Stimulated activated CD4-positive, alpha-beta T cell treated with anti-CD3 and anti-CD28 coated beads, TNF-alpha, amount 100 ng/mL, for 24 hours (primary cell): ENCODE measurements around the gene TEAD3.

ENCODE experiments used
- DNase-seq, 3 experiments: peaks; one replicate each; pipeline ENCODE4 v3.0.0-alpha.2; 2020; ENCODE audit warnings: low read depth in 3 of 3

The TEAD3 gene

DNA sequence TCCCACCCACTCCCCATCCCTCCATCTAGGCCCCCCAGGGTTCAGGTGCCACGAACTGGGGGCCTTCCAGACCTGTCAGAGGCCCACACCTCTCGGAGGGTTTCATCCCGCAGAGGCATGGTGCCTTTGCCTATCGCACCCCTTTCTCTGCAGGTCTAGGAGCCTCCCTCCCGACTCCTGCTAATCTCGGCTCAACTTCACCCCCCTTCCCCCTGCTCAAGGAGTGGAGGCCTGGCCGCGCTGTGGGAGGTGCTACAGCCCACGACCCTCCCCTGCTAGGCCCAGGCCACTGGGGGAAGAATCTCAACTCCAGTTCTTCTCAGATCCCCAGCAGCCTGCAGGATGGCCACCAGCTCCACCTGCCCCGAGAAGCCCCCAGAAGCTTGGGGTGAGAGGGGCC is 15.9 kb upstream of the TEAD3 start, which contains the start of gene TULP1:
TULP1 (minus strand) TSS at position 157 of the 400 bp plus-strand sequence; CDS start at position 119, 38 bp downstream.
- no peak for DNase-seq

DNA sequence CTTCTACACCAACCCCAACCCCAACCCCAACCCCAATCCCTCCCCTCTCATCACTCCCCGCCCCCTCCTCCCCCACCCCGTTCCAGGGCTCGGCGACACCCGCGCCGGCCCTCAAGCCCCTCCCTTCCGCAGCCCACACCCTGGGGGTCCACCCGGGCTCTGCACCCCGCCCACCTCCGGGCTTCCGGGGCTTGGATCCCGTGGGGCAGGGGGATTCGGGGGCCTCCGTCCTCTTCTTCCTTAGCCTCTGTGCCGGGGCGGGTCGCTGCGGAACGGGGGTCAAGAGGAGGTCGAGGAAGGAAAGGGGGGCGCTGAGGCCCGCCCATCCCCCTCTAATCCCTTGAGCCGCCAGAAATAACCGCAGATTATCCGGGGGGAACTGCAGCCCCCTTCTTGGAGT is 15.1 kb upstream of the TEAD3 start:
- no peak for DNase-seq

DNA sequence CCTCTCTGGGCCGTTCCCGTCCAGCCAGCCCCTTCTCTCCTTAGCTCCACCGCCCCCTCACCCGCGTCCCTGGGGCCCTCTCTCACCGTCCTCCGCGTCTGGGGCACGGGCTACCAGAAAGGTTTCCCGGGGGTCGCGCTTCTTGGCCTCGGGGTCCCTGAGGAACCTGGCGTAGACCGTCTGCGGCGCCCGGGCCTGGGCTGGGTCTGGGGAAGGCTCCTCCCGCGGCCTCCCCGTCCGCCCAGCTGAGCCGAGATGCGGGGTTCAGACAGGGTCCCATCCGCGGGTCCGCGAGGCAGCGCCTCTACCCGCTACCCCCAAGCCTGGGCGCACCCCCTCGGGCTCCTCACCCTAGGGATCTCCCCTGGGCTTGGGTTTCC is 14.7 kb upstream of the TEAD3 start:
- DNase-seq = no peak

DNA sequence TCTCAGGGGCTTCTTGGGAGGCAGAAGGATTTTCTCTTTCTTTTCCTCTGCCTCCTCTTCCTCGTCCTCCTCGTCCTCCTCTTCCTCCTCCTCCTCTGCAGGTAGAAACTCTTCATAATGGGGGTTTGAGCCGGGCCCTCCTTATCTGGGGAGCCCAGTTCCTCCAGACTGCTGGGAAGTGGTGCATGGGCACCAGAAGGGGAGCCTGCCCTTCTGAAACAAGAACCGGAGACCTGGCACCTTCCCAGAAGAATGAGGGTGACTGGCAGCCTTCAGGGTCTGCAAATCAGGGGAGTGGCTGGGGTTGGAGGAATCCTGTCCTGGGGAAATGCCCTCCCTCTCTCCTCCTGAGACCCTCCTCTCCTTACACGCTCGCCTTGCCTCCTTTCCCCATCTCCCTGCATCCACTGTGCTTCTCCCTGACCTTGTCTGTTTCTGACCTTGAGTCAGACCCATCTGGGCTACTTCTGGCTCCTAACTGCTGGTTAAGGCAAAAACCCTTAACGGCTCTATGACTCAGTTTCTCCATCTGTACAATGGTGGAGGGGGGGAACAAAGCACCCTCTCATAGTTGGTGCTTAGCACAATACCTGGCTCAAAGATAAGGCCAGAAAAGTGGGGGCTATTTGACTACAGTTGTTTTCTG is 14.2 kb upstream of the TEAD3 start:
- DNase-seq = no peak

DNA sequence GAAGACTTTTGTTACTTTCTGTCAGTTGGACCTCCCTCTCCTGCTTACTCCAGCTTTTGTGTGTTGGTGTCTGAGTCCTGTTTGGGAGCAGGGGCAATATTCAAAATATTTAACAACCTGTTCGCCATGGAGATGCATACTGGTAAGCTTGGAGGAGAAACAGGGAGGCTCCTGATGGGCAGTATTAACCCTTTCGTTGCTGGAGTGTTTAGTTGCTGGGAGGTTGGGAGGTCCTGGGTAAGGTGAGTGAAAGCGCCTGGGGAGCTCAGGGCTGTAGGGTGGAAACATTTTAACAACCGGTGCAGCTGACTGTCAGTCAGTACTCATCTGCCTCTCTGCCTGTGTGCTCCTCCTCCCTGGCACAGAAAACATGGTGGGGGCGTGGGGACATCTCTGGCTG is 11.7 kb upstream of the TEAD3 start:
- DNase-seq = no peak

DNA sequence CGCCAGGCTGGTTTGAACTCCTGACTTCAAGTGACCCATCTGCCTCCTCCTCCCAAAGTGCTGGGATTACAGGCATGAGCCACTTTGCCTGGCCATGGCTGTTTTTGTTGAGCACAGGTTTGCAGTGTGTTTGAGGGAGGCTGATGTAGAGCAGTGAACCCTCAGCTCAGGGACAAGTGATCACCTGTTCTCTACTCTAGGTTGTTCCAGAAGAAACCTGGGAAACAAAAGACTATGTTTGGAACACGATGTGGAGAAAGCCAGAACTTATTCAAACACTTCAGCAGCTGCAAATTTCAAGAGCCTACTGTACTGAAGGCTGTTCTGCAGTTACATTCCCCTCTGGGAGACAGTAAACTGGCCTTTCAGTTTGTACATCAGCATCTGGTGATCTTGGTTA is 11.1 kb upstream of the TEAD3 start:
- DNase-seq = no peak

DNA sequence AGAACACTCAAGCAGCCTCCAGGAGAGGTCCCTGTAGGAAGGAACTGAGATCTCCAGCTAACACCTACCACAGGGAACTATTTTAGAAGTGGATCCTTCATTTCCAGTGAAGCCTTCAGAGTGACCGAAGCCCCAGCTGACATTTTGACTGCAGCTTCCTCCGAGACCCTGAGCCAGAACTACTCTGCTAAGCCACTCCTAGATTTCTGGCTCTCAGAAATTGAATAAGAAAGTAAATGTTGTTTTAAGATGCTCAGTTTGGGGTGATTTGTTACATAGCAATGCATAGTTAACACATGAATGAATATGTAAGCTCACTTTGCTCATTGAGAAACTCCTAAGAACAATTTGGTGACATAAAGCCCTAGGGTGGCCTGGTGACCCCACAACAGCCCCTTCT is 10.3 kb upstream of the TEAD3 start:
- no peak for DNase-seq

DNA sequence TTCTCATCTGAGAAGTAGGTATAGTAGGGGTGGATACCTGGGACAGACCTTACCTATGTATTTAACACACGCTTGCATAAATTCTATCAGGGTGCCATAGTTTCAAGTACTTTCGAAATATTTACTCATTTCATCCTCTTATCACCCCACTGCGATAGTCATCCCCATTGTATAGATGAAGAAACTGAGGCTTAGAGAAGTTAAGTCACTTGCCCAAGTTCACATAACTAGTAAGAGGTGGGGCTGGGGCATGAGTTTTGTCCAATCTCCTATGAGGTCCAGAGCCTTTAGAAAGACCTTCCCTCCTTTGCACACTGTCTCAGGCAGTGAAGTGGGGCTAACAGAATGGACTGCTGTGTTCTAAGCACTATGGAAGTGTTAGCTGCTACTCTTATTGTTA is 9.7 kb upstream of the TEAD3 start:
- no peak for DNase-seq

DNA sequence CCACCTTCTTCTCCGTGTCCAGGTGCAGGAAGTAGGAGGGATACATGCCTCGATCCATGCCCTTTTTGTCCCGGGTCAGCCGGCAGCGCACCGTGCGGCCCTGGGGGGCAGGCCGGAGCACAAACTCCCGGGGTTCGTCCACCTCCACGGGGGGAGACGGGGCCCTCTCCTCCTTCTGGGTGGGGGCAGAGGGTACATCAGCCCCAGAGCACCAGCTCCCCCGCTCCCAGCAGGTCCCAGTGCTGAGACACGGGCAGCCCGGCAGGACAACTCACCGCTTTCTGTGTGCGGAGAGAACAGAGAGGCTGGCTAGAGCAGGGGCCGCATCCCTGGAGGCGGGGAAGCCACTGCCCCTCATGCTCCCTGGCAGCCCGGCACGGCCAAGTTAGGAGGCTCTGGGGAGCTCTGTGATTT is 9.1 kb upstream of the TEAD3 start:
- no peak for DNase-seq

DNA sequence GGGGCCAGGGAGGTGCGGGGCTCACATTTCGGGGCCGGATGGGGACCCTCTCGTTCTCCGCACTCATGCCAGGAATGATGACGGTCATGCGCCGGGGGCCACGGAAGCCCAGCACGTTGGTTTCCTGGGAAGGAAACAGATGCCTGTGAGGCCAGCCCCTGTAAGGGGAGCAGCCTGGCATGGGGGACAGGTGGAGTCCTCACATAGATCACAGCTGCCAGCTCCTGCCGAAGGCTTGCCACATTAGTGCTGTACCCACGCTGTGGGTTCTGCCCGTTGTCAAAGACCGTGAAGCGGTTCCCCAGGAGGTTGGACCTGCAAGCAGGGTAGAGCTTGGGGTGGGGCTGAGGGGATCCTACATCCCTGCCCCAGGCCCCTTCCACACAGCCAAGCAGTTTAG is 6.7 kb upstream of the TEAD3 start:
- DNase-seq = no peak

DNA sequence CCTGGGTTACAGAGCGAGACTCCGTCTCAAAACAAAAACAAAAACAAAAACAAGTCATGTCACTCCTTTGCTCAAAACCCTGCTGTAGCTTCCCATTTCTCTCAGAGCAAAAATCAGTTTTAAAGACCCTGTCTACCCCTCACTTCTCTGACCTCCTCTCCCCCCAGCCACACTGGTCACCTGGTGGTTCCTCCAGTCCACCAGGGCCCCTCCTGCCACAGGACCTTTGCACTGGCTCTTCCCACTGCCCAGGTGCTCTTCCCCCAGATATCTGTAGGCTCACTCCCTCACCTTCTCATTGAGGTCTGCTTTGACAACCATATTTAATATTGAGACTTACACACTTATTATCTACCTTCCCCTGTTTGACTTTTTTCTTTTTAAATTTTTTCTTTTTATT is 4.9 kb upstream of the TEAD3 start:
- no peak for DNase-seq

DNA sequence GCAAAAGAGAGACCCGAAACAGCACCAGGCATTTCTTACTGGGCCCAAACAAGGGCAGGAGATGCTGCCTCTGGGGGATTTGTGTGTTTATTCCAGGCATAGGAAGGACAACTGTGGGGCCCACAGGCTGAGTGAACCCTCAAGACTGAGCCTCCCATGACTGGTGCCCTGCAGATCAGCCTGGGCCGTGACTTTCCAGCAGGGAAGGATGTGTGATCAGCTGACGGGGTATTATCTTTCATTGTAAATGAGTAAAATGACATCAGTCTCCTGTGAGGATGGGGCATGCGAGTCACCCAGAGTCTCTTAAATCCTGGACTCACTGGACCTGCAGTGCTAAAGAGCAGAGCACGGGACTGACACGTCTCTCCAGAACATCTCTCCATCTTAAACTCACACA is 3.9 kb upstream of the TEAD3 start:
- DNase-seq = no peak

DNA sequence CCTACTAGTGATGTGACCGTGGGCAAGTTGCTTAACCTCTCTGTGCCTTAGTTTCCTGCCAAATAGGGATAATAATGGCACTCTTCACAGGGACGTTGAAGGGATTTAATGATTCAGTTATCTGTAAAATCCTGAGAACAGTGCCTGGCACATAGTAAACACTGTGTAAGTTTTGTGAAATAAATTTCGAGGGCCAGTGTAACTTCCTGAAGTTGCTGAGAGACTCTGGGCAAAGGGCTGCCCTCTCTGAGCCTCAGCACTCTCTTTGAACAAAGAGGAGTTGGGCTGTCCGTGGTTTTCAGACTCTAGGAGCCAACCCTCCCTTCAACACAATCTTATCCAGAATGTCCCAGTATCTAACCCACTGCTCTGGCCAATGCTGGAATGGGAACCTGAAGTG is 2.5 kb upstream of the TEAD3 start:
- no peak for DNase-seq

DNA sequence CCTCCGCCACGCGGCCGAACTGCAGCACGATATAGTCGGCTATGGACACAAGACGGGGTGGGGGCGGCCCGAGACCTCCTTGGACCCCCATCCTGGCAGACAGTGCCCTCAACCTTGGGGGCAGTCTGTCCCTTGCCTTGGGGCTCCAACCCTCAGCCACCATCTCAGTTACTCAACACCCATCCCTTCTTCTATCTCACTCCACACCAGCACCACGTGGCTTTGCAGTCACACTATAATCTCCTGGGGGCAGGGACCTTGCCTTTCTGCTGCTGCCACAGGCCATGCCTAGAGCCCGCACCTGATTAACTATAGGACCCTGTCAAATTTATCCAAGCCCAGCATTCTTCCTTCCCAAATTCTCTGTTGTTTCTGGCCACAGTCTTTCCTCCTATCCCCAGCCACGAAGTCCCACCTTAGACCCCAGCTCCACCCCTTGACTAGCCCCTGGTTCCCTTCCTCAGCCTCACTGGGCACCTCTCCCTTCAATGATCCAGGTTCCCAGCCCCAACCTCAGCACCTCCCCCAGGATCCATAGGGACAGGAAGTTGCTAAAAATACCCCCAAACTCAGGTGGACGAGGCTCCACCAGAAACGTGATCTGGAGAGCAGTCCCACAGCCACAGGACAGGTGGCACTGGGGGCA is 1.7 kb upstream of the TEAD3 start:
- DNase-seq = no peak

DNA sequence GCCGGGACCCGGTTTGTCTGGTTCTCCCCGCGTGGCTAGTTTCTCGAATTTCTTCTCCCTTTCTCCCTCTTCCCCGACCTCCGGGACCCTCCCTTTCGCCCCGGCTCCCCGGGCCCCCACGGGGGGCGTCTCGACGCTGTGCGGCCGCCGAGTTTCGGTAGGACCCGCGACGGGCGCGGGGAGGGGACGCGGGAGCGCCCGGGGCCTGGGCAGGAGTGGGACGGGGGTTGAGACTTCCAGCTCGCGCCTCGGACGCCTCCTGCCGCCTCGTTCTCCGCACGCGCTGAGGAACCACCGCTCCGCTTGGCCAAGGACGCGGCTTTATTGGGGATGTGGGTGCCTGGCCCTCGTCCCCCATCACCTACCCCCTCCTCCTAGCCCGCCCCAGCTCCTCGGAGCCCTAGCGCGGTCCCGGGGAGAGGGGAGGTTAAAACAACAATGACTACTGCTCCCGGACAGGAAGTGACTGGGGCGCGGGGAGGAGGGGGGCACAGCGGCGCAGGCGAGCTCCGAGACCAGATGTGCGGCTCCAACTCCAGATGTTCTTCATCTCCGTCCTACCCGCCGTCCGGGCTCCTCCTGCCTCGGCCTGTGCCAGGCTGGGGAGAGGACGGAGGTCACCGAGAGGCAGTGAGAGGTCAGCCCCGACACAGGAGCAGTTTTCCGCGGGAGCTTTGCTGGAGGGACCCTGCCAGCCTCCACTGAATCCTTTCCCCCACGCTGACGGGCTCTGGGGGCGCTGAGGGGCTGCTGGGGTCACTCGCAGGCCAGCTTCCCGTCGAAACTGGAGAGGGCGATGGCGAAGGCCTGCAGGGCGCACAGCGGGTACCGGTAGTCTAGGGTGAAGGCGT is 917 bp upstream of the TEAD3 start:
- DNase-seq = peak in 1 of 3 experiments; percentile 54

DNA sequence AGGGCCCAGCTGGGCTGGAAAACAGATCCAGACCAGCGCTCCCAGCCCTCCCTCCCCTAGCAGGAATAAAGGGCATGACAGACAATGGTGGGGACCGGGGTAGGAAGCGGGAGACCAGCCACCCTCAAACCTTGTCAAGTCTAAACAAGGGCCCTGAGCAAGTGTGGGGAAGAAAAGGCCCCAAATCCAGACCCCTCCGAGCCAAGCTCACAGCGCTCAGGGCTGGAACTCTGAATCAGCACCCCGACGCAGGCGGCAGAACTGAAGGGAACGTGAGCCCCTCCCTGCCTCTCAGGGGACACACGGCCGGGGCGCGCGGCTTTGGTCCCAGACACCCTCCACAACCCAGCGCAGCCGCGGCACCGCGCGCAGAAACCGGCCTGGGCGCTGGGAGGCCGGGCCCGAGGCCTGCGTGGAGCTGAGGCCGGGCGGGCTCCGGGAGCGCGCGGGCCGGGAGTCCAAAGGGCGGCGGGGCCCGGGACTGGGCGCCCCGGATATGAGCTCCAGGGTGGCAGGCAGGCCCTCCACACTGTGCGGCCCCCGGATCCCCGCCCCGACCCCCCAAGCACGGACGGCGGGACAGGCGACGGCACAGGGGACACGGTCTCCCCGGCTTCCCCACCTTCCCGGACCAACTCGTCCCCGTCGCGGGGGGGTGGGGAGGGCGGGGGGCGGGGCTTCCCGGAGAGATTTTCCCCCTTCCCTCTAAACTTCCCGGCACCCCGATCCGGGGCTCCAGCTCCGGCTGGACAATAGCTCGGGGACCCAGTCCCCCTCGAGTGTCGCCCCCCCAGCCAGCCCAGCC is 641 bp downstream of the TEAD3 start:
- DNase-seq = no peak

DNA sequence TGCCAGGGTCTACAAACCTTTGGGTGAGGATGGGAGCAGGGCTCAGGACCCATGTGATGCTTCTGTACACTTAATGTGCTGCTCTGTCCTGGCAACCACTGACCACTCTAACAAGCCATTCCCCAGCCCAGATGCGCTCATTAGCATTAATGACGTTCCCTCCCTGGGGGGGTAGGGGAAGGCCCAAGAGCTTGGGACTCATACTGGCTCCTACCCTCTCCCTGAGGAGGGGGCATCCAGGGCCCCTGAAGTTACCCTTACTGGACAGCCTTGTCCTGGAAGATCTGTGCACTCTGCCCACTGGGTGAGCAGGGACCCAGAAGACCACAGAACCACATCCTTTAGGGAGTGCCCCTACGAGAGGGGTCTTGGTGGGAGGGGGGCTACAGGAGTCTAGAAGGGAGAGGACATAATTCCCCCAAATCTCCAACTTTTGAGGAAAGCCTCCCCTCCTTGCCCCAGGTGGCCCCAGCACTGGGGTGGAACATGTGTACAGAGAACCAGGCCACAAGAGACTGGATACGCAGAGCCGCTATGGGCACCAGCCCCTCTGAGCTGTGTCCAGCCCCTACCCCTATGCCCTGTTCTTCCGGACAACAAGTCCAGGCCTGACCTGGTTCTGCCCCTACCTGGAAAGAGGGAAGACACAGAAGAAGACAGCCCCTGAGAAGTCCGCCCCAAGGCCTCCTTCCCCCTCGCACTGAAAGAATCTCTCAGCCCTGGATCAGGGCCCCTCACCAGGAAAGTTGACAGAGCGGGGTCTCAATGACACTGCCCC is 1.4 kb downstream of the TEAD3 start:
- no peak for DNase-seq

DNA sequence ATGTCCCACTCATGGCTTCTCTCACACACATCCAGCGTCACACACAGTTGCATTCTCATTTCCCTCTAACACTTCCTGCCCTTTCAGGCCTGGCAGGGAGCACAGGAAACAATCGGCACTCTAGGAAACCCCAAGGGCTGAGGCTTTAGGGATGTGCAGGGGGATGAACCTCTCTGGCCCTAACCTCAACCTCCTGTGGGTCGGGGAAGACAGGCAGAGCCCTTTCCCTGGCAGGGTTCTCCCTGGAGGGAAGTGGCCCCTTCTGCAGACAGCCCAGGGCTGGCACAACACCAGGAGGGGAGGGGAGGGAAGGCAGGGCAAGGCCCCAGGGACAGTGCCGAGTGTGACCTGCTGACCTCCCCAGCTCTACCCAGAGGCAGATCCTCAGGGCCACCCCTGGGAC is 2.7 kb downstream of the TEAD3 start:
- no peak for DNase-seq

DNA sequence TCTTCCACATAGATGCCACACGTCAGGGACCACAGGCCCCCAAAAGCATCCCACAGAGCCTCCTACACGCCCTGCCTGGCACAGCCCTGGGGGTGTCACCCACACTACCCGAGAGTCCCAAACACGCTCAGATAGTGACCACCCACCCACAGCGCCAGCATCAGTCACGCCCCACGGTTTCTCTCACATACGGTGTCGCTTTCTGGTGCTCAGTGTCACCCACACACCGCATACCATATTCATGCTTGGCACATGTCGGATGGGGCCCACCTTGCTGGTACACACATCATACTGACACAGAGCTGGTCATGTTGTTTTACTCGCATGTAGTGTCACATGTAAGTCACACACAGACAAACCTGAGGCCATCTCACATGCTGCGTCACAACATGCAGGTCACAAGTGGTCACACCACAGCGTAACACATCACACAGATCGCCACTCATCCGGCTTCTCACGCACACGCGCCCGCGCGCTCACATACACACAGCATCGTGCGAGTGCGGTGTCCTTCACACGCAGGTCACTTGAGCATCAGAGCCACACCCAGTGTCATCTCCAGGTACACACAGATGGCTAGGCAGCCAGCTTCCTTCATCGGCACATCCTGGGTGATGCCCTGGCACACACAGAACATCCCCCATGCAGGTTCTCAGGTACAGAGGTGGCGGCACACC is 3.4 kb downstream of the TEAD3 start:
- no peak for DNase-seq

DNA sequence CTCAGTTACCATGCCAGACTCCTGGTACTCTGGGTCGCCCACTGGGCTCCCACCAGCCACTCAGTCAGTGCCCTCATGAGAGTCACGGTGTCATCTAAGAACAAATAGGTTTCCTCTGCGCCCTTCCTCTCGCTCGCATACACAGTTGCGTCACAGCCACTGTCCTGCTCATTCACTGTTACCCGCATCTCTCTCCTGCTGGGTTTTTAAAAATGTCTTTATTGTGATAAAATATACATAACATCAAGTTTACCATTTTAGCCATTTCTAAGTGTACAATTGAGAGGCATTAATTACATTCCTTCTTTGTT is 4.0 kb downstream of the TEAD3 start:
- DNase-seq = no peak
